MCF 10A (cell line): ENCODE results near the gene BCL11A. TPM values are rescaled to one million over a fixed set of nuclear protein-coding genes. Genes with fewer than 3 reads are reported as not detected.

ENCODE experiments used
- BruUV-seq: library from RNA; stranded (reverse); fragments of 400-500 nt; replicated peaks from 2 replicates; lab custom pipeline; 2021; lab: Mats Ljungman, UMichigan
- CTCF ChIA-PET: fragments of 300-600 bp; sonication (Branson Sonifier 250); formaldehyde crosslinking; extraction: SDS; loops from one replicate; lab custom pipeline; 2021; ENCODE audit warnings: antibody characterized with exemption, inconsistent platforms; lab: Yijun Ruan, JAX
- POLR2A ChIA-PET: fragments of 300-600, 350-650 bp; sonication (Branson Sonifier 250); formaldehyde crosslinking; extraction: SDS; loops from one replicate; lab custom pipeline; 2020; ENCODE audit warnings: antibody characterized with exemption, inconsistent platforms; lab: Yijun Ruan, JAX
- DNase-seq: peaks from one replicate; pipeline ENCODE4 v3.0.0-alpha.2; 2018; ENCODE audit not compliant: unreplicated experiment
- H3K27ac Mint-ChIP-seq: one replicate; pipeline ENCODE4 v1.8.0; 2022; ENCODE audit warnings: mild to moderate bottlenecking, low read depth, mixed read lengths; ENCODE audit not compliant: unreplicated experiment
- H3K27me3 Mint-ChIP-seq: one replicate; pipeline ENCODE4 v1.8.0; 2022; ENCODE audit warnings: mixed read lengths; ENCODE audit not compliant: insufficient read depth, unreplicated experiment
- H3K36me3 Mint-ChIP-seq: one replicate; pipeline ENCODE4 v1.8.0; 2022; ENCODE audit warnings: mild to moderate bottlenecking, moderate library complexity, mixed read lengths; ENCODE audit not compliant: insufficient read depth, unreplicated experiment
- H3K4me1 Mint-ChIP-seq: one replicate; pipeline ENCODE4 v1.8.0; 2022; ENCODE audit warnings: mixed read lengths; ENCODE audit not compliant: insufficient read depth, unreplicated experiment
- H3K4me3 Mint-ChIP-seq: one replicate; pipeline ENCODE4 v1.8.0; 2022; ENCODE audit warnings: mild to moderate bottlenecking, moderate library complexity, mixed read lengths; ENCODE audit not compliant: unreplicated experiment
- H3K9me3 Mint-ChIP-seq: one replicate; pipeline ENCODE4 v1.8.0; 2022; ENCODE audit warnings: mixed read lengths; ENCODE audit not compliant: unreplicated experiment
- intact Hi-C: fragments of 100-400 bp; cut with micrococcal nuclease; formaldehyde crosslinking; loops from 2 replicates; pipeline ENCODE4 v1.14.1; 2022
- total RNA-seq: library from RNA; stranded (reverse); gene quantifications from 2 replicates; pipeline ENCODE4 v1.2.3, GENCODE V29; 2022
- TF ChIP-seq, protein P1 (sequence below): fragments of 200-600 bp; IDR thresholded peaks from one replicate; pipeline ENCODE4 v1.8.0; 2022; ENCODE audit warnings: antibody characterized with exemption, mild to moderate bottlenecking; ENCODE audit not compliant: unreplicated experiment

The BCL11A gene
- total RNA-seq, 1 experiment from 2014 or later: 5.3 TPM

DNA sequence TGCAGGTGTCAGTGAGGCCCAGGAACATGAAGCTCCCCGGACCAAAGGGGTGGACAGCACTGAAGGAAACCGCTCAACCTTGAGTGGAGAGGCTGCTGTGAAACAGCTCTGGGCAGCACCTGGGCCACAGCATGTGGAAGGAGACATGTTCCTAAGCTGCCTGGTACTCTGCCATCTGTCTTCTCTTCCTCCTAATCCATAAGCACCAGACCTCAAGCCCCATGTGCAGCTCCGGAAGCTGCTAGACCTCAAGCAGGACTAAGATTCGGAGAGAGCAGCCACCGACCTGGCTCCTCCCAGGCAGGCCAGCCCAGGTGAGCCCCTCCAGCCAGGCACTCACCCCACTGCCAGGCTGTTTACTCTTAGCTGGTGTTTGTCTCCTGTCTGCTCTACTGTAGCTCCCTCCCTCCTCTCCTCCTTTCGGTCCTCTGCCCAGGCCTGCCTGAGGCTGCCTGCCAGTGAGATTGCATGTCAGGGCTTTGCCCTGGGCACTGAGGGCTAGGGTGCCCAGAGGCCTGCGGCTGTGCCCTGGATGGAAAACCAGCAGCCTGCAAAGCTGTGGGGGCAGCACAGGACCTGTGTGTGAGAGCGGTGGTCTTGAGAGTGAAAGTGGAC lies 53.7 kb downstream of the BCL11A start:
- H3K9me3 Mint-ChIP-seq: no peaks in the 10 kb centered on the region
- no peak overlapping the region for H3K4me3 Mint-ChIP-seq
- ChIA-PET POLR2A (interaction anchor here (1.0 to 1.2 kb wide), 6 partner anchors 12 to 845 kb away, joined by 3 to 5 read pairs (median 4); no protein-coding TSS in a partner anchor), CTCF (interaction anchor here (0.6 to 1.8 kb wide), 3 partner anchors 175 to 1036 kb away, joined by 3 to 5 read pairs (median 3); no protein-coding TSS in a partner anchor)
- DNase-seq: no peak
- H3K27ac Mint-ChIP-seq: peak overlapping the region; percentile 85
- H3K36me3 Mint-ChIP-seq: no peaks in the 10 kb centered on the region
- BruUV-seq: no TSS peak
- no peaks in the 10 kb centered on the region for H3K27me3 Mint-ChIP-seq
- intact Hi-C loops: no loop called here
- TF ChIP-seq, protein P1, sequence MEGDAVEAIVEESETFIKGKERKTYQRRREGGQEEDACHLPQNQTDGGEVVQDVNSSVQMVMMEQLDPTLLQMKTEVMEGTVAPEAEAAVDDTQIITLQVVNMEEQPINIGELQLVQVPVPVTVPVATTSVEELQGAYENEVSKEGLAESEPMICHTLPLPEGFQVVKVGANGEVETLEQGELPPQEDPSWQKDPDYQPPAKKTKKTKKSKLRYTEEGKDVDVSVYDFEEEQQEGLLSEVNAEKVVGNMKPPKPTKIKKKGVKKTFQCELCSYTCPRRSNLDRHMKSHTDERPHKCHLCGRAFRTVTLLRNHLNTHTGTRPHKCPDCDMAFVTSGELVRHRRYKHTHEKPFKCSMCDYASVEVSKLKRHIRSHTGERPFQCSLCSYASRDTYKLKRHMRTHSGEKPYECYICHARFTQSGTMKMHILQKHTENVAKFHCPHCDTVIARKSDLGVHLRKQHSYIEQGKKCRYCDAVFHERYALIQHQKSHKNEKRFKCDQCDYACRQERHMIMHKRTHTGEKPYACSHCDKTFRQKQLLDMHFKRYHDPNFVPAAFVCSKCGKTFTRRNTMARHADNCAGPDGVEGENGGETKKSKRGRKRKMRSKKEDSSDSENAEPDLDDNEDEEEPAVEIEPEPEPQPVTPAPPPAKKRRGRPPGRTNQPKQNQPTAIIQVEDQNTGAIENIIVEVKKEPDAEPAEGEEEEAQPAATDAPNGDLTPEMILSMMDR: no peak
- H3K4me1 Mint-ChIP-seq: peaks cover 11% of the 10 kb centered on the region

DNA sequence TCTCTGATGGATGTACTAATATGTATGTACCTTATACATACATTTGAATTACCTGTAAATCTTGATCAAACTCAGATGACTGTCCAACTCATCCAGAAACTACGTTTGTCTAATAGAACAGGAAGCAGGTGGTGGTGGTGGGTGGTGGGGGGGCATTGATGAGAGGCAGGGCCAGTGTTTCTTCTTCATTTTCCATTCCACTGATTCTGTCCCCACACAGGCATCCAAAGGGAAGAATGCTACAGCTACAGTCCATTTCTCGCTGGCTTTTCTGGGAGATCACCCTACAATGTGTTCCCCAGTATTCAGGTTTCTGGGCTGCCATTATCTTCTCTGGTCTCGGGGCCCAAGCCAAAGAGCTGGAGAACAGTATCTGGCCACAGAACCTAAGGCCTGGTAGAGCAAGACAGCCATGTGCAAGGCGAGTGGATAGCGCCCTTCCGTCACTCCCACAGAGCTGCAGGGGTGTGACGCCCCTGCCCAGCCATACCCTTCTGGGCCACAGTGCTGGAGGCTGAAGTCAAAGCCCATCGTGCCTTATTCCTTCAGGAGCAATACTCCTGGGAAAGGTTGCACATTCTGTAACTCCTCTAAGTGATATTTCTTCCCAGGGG lies 54.5 kb downstream of the BCL11A start:
- Mint-ChIP-seq H3K36me3 (no peaks in the 10 kb centered on the region), H3K27ac (peak overlapping the region; percentile 85), H3K4me3 (no peak overlapping the region), H3K27me3 (no peaks in the 10 kb centered on the region), H3K4me1 (peaks cover 11% of the 10 kb centered on the region), H3K9me3 (no peaks in the 10 kb centered on the region)
- CTCF ChIA-PET: interaction anchor here (0.6 to 1.2 kb wide), 3 partner anchors 10 to 1035 kb away, joined by 3 to 4 read pairs (median 3); partner anchors contain the start of gene PAPOLG
- intact Hi-C loops: no loop called here
- POLR2A ChIA-PET: interaction anchor here (1.0 to 1.2 kb wide), 3 partner anchors 13 to 844 kb away, joined by 4 to 5 read pairs (median 4); no protein-coding TSS in a partner anchor
- TF ChIP-seq, protein P1: no peak
- no peak for DNase-seq
- no TSS peak for BruUV-seq

DNA sequence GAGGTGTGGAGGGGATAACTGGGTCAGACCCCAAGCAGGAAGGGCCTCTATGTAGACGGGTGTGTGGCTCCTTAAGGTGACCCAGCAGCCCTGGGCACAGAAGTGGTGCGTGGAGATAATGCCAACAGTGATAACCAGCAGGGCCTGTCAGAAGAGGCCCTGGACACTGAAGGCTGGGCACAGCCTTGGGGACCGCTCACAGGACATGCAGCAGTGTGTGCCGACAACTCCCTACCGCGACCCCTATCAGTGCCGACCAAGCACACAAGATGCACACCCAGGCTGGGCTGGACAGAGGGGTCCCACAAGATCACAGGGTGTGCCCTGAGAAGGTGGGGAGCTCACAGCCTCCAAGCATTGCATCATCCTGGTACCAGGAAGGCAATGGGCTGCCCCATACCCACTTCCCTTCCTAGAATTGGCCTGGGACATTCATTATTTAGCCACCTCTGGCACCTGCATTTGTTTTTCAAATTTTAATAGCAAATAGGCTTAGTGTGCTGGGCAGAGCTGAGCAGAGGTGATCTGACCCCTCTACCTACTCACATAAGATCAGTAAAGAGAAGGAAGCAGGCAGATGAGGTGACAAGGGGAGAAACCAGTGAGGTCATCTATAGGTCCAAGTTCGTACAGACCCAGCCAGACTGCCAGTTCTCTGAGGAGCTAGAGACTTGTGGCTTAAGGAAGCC lies 55.2 kb downstream of the BCL11A start:
- Mint-ChIP-seq H3K27ac (no peak overlapping the region), H3K27me3 (no peaks in the 10 kb centered on the region), H3K4me3 (no peak overlapping the region), H3K36me3 (no peaks in the 10 kb centered on the region), H3K9me3 (no peaks in the 10 kb centered on the region), H3K4me1 (peaks cover 11% of the 10 kb centered on the region)
- no TSS peak for BruUV-seq
- CTCF ChIA-PET: interaction anchor here (0.6 to 1.2 kb wide), 4 partner anchors 11 to 1052 kb away, joined by 3 to 4 read pairs (median 3); partner anchors contain the start of gene PAPOLG
- intact Hi-C loops: no loop called here
- DNase-seq: no peak
- POLR2A ChIA-PET: no interaction called here
- TF ChIP-seq, protein P1: no peak

DNA sequence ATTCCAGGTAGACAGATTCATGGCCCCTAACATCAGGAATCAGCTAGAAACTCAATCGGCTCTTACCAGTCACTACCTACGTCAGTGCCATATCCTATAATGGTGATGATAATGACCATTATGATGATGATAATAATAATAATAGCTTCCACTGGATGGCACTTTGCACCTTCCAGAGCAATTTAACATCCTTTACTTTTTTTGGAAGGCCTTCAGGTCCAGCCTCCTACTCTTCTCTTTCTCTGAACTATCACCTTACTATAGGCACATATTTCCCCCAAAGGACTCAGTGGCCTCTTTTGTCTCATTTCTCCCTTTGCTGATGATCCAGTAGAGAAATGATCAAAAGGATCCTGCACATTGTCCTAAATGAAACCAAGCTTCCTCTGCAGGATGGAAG lies 56.0 kb downstream of the BCL11A start:
- H3K27me3 Mint-ChIP-seq: no peaks in the 10 kb centered on the region
- no TSS peak for BruUV-seq
- H3K36me3 Mint-ChIP-seq: no peaks in the 10 kb centered on the region
- H3K4me1 Mint-ChIP-seq: peaks cover 11% of the 10 kb centered on the region
- CTCF ChIA-PET: interaction anchor here (0.6 to 1.0 kb wide), 3 partner anchors 174 to 1196 kb away, joined by 3 read pairs; no protein-coding TSS in a partner anchor
- no peak for DNase-seq
- H3K27ac Mint-ChIP-seq: no peak overlapping the region
- POLR2A ChIA-PET: interaction anchor here (1.4 kb wide), 1 partner anchor 18 kb away, joined by 4 read pairs; no protein-coding TSS in a partner anchor
- intact Hi-C loops: no loop called here
- H3K4me3 Mint-ChIP-seq: no peak overlapping the region
- TF ChIP-seq, protein P1: no peak
- H3K9me3 Mint-ChIP-seq: no peaks in the 10 kb centered on the region
